NCI-H460 (cell line): ENCODE measurements around the gene C1QTNF7. TPM values are rescaled to one million over a fixed set of nuclear protein-coding genes. Genes with fewer than 3 reads are reported as not detected.

Experiments used
- DNase-seq: peaks from one replicate; pipeline ENCODE4 v3.0.0-alpha.2; 2016; ENCODE audit warnings: low read depth; ENCODE audit errors: extremely low read depth
- total RNA-seq: library from RNA; depleted of rRNA; stranded (reverse); fragments of >200 nt; shearing (Covaris generic); gene quantifications from 2 replicates; pipeline ENCODE4 v1.2.3, GENCODE V29; 2014

The C1QTNF7 gene
- total RNA-seq, 1 experiment from 2014 or later, result not detected

DNA sequence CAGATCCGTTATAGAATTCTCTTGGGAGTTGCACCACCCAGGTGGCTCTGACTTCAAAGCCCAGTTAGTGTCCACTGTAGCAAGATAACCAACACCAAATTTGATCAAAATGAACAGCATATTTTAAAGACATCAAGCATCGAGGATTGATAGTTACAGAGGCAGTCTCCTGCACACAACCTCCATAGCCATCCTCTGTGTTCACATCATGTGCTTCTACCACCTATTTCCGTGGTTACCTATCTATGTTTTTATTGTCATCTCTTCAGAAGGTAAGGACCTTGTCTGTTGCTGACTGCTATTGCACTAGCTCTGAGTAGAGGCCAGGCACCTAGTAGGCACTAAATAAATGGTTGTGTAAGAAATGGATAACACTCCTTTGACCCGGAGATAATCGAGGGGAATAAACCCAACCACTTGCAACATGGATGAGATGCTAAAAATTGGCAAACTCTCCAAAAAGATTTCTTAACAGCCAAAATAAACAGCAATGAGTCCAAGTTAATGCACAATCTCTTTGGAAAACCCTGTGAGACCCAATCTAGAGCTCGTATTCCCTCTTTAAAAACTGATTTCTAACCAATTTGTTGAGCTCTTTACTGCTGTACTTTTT lies 14.7 kb upstream of the C1QTNF7 start:
- no peak for DNase-seq

DNA sequence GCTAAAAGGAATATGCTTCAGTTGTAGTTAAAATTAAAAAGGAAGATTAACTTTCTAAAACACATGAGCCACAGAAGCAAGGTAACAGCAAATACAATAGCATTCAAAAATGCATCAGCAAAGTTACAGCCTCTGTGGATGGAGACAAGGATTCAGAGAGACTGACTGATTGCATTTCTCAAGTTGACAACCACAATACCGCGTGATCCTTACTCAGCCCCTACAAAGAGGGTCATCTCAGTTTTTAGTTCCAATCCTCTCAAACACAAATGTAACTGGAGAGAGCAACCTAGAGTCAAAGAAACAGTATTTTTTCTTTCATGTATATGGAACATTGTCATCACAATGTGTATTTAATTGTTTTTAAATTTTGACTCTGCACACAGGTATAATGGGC lies 14.2 kb upstream of the C1QTNF7 start:
- no peak for DNase-seq

DNA sequence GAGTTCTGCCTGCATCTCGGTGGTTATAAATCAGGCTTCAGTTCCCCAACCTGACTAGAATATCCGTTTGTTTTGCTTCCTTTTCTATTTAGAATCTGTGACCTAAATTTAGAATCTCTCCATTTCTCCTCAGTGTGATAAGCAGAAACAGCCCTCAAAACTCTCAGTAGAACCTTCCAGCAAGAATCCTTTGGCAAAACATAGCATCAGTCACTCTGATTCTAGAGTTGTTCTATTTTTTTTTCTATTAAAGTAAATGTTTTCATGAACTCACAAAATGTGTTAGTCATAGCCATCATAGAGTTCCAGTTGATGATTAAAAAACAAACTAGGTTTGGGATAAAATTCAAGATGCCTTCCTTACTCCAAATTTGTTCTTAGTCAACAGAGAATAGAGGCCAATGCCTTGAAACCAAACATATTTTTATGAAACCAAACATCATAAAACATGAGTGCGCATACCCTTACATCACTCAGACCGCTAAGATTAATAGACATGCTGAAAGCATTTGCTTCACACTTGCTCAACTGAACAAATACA lies 13.2 kb upstream of the C1QTNF7 start:
- DNase-seq, result no peak

DNA sequence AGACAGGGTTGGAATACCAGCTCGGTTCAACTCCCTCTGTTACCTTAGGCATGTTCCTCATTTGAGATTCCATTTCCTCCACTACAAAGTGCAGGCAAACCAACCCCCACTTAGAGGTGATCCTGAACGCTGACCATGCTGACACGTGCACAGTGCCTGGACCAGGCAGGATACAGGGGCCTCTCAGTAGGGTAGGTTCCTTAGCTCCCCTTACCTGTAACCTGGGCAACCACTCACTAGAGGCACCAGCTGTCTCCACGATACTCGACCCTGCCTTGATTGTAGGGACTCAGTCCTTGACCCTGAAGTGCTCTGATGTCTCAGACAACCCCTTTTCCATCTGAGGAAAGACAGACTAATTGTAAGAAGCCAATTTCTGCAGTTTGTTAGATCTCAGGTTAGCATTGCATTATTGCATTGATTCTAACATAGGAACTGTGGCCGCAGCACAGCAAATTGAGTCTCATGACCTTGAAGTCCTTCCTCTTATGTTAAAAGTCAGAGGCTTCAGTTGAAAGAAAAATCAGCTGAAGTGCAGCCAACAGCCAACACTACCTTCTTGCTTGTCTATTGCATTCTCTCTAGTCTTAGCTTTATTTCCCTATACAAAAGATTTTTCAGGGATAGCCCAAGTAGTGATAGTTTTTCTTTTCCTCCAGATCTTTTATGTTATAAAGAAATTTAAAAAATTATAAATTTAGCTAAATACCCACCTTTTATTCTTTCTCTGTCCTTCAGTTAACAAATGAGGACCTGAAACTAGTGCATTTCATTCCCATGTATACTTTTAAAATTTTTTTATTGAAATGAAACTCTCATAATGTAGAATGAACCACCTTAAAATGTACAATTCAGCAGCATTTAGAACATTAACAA lies 11.2 kb upstream of the C1QTNF7 start:
- DNase-seq, result no peak

DNA sequence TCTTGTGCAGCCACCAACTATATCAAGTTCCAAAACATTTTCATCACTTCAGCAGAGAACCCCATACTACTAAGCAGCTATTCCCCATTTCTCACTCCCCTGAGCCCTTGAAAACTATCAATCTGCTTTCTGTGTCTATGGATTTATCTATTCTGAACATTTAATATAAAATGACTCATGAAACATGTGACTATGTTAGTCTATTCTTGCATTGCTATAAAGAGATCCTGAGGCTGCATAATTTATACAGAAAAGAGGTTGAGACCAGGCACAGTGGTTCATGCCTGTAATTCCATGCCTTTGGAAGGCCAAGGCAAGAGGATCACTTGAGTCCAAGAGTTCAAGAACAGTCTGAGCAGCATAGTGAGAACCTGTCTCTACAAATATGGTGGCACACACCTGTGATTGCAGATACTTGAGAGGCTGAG lies 10.6 kb upstream of the C1QTNF7 start:
- DNase-seq, result no peak

DNA sequence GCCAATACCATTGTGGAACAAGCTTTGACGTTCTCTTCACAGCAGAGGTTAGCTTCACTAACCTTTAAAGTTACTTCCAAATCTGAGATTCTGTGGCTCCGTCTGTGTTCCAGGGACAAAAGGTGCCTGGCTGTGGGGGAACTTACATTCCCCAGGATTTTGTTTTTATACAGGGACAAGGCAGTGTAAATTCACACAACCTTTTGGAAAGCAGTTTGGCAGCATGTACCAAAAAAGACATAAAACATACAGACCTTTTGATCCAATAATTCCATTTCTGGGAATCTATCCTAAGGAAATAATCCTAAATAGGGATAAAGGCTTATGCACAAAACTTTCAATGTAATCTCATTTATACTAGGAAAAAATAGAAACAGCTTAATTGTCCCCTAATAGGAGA lies 8.9 kb upstream of the C1QTNF7 start:
- no peak for DNase-seq

DNA sequence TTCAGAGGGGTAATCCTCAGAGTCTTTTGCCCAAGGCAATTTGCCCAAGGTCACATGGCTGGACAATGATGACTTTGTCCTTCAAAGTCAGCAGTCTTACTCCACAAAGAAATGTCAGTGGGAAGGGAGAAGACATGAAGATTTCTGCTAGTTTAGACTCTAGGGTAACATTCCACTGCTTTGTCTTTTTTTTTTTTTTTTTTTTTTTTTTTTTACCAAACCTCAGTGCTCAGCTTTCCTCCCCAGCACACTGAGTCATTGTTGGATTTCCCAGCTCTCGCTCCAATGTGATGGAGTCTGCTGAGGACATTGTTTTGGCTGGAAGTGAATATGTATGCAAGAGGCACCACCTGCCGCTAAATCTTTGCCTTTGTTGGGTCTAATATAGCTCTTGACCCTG lies 7.2 kb upstream of the C1QTNF7 start:
- DNase-seq, result no peak

DNA sequence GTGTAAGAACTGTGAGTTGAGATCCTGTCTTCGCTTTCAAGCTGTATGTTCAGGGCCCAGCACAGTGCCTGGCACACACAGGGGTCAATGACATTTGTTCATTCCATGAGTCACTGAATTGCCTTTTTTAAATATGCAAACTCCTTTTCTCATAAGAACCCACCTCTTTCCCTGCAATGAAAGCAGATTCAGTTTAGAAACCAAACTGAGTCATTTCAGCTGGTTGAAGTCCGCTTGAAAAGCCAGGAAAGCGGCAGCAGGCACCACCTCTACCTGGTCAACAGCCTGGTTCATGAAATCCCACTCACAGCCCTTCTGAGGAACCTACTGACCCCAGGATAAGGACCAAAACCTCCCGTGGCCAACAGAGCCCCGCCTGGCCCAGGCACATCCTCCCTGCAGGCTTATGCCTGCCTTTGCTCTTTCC lies 4.5 kb upstream of the C1QTNF7 start:
- DNase-seq, result no peak

DNA sequence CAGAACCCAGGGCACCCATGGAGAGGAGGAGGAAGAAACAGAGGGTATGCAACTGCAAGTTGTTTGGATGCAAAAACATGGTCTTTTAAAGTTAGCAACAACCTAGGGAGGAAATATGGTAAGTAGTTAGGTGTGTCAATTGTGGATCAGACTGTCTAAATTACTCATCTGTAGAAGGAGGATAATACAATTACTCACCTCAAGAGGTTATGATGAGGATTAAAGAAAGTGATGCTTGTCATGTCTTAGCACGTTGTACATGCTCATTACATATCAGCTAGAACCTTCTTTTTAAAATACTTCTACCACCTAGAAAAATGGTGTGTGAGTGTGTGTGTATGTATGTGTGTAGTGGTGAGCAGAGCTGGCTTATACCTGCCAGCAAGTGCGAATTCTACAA lies 2.3 kb upstream of the C1QTNF7 start:
- no peak for DNase-seq

DNA sequence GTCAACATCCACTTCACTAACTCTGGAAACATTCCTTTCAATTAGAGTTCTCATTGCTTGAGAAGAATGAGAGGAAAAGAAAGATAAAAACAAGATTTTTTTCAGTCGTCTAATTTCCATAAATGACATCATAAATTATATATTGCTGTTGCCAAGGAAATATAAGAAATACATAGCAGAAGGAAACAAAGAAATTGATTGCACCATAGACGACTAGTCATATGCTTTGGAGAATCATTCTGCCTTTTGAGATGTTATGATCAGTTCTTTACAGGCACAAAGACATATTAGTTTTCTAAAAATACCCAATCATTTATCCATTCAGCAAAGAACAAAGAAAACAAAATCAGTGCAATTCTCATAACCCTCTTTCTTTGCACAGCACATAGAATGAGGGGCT lies 672 bp upstream of the C1QTNF7 start:
- no peak for DNase-seq

DNA sequence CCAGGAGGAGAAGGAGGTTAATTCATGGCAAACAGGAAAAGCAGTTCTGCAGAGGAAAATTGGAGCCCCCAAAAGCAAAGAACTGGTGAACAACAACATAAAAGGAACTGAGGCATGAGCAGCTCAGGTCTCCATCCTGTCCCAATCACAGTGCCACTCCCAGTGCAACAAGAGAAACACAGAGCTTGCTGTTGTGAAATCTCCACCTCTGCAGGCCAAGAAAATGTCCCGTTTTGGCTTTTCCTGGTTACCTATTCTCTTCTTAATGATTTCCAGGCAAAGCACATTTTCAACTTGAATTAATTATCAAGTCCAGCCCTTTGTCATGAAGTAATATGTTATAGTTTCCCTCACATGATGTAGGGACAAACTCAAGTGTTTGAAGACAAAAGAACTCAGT lies 778 bp downstream of the C1QTNF7 start:
- no peak for DNase-seq

DNA sequence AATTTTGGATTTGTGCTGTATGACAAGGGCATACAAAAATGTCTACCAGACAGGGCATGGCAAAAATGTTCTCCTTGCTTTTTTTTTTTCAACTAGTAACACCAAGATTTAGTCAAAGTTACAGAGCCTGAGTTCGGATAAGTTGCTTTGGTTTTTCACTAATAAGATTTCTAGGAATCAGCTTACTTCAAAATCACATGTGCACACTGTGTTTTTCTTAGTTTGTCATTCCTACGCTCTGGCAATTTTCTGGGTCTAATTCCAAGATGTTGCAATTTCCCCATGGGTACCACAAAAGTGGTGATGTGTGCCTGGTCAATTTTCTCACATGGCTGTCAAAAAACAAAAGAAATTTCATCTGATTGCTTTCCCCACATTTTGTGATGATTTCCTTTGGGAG lies 6.3 kb downstream of the C1QTNF7 start:
- DNase-seq, result no peak

DNA sequence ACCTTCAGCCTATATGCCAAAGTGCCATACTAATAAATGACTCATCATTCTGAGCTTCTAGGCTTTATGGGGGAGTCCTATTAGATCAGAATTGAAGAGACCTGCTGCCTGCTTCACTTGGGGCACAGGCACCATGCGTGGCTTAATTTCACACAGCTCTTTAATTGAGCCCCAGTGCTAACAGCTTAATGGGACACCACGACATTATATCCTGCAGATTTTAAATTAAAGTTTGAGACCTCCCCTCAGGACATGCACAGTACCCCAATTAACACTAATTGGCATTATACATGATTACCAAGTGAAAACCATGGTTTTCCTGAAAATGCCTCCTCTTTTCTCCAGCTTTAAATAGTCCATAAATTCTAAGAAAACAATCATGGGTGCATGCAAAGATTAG lies 6.8 kb downstream of the C1QTNF7 start:
- DNase-seq, result no peak

DNA sequence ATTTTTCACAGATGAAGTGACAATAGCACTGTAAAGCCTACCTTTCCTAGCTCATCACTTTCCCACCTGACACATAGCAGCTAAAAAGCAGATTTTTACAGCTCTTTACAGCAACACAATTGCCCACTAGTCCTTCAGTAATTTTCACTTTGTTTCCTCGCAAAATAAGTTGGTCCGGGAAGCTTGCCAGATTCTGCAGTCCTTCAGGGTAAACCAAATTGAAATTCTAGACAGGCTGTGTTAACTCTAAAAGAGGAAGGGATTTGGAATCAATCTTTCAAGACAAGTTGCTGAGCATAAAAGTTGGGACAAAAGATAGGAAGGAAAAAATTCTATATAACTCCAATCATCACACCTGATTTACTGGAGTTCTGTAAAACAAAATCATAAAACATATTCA lies 8.7 kb downstream of the C1QTNF7 start:
- DNase-seq, result no peak

DNA sequence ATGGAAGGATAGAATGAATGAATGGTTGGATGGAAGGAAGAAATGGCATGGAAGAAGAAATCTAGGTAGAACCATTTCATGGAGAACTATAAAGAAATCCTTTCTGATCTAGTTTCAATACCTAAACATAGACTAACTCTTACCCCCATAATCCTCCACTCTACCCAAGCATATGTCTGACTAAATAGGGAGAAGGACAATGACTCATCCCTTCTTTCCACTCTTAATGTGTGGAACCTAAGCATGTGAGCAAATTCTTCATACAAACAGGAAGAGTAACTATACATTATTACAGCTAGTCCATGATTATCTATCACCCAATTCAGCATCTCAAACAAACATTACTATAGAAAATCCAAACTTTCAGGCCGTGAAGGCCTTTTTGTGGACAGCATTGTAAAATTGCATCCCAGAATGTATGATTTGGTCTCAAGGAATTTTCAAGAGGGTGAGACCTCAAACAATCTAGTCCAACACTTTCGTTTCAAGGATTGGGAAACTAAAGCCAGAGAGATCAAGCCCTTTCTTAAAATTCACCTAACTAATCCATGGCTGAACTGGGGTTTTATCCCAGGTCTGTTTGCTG lies 11.2 kb downstream of the C1QTNF7 start:
- DNase-seq, result no peak

DNA sequence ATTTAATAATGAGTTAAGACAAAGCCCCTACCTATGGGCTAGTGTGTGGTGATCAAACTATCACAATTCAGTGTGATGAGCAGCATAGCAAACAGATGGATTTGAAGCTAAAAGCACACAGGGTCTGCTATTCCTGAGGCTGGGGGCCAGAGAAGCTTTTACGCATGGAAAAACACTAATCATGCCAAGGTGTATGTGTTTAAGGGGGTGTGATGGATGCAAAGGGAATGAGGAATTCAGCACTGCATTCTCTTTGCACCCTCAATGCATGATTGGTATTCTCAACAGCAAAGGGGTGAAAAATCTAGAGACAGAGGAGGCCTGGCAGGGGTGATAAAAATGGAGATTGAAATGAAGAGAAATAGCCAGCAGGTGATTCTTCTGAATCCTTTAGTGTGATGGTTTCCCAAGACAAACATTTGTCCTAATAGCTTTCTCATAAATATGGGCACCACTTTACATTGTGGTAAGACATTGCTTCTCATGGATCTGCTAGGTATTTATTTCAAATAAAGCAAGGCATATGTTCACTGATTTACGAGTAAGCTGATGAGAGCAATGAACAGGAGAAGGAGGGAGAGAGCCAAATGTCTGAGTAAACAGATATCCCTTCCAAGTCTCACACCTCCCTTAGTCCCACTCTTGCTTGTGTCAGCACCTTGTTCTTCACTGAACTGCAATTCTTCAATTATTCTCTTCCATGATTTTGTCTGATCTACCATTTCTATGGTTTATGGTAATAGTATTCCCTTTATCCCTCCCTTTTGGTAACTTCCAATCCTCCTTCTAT lies 15.7 kb downstream of the C1QTNF7 start:
- no peak for DNase-seq

DNA sequence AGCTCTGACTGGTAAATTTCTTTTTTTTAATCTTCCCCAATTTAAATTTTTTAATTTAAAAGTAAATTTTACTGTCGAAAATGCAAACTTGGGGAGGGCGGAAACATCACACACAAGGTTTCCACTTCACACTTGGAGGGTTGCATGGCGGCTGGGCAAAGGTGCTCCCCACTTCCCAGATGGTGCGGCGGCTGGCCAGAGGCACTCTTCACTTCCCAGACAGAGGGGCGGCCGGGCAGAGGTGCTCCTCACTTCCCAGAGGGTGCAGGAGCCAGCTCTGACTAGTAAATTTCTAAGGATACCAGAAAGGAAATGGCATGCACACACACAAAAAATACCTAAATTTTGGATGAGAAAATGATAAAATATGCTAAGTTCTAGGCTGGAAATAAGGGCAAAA lies 16.4 kb downstream of the C1QTNF7 start:
- no peak for DNase-seq

DNA sequence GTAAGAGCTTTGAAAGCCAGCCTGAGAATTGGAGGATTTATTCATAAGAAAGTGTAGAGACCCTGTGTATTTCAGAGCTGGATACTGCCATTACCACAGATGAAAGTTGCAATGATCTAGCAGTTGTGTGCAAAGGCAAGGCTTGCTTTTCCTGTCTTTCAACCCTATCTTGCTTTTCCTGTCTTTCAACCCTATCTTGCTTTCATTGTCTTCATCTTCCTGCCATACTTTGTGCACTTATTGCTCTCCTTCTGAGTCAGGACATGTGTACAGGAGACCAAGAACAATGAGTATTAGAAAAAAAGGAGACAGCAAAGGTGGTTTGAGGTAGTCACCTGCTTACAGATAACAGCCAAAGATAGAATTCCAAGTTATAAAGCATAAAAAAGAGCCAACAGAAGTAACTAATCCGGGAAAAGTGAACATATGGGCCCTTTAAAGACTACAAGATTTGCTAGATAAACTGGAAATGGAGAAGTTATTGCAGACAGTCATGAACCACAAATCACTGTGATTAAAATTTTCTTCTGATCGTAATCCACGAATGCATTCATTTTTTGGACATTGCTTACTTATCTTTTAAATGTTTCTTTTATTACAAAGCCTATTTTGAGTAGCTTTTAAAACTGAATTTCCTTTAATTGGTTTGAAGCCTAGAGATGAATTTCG lies 17.2 kb downstream of the C1QTNF7 start:
- no peak for DNase-seq

DNA sequence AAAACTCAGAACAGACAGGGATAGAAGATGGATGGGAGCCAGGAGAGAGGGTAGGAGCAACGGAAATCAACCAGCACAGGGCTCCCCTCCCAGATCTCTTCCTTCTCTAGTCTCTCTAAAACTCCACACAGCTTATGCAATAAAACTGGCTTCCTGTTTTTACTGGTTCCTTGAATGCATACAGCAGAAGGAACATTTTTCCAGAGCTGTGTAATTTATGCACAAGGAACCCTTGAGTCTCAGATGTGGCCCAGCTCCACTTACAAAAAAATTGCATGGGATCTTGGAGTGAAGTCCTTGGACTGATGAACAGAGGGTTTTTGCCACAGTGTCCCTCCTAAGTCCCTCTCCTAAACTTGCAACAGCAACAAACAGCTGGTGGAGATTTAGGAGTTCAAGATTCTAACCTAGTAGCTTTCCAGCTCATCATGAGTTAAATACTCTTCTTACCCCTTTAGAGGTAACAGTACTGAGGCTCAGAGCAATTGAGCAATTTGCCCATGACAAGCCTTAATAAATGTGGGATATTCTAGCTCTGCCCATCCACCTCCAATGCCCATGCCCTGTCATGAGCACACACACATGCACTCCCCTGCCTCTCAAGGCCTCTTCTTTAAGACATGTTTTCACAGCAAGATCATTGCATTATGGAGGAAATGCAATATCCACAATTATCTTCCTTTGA lies 23.5 kb downstream of the C1QTNF7 start:
- DNase-seq, result no peak
